ENCODE results near the gene MARK3.

Gene MARK3

GRCh38 chr14:103518422-103519042 is 133.3 kb downstream of the MARK3 start:
- peaks cover 40% of the 10 kb centered on the region for H3K4me1 Mint-ChIP-seq
- H3K9me3 Mint-ChIP-seq, result no peaks in the 10 kb centered on the region
- peaks cover 8% of the 10 kb centered on the region for H3K36me3 Mint-ChIP-seq (ENCODE audit: low read depth)
- peak overlapping the region; percentile 64 to 91 (median 66) for H3K4me3 Mint-ChIP-seq
- H3K27me3 Mint-ChIP-seq (ENCODE audit: low read depth), result peaks cover 14% of the 10 kb centered on the region
- peak overlapping the region; percentile 70 to 75 (median 74) for H3K27ac Mint-ChIP-seq
- TF ChIP-seq, protein P1, sequence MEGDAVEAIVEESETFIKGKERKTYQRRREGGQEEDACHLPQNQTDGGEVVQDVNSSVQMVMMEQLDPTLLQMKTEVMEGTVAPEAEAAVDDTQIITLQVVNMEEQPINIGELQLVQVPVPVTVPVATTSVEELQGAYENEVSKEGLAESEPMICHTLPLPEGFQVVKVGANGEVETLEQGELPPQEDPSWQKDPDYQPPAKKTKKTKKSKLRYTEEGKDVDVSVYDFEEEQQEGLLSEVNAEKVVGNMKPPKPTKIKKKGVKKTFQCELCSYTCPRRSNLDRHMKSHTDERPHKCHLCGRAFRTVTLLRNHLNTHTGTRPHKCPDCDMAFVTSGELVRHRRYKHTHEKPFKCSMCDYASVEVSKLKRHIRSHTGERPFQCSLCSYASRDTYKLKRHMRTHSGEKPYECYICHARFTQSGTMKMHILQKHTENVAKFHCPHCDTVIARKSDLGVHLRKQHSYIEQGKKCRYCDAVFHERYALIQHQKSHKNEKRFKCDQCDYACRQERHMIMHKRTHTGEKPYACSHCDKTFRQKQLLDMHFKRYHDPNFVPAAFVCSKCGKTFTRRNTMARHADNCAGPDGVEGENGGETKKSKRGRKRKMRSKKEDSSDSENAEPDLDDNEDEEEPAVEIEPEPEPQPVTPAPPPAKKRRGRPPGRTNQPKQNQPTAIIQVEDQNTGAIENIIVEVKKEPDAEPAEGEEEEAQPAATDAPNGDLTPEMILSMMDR (IDR thresholded peaks at IDR 0.05; ENCODE audit: unreplicated experiment in 3 of 3), result peak; percentile 80 to 83 (median 81)

GRCh38 chr14:103519043-103519836 is 134.0 kb downstream of the MARK3 start:
- peak overlapping the region; percentile 70 to 92 (median 75) for H3K27ac Mint-ChIP-seq
- H3K4me3 Mint-ChIP-seq, result peak overlapping the region; percentile 66 to 91 (median 87)
- peaks cover 21% of the 10 kb centered on the region for H3K27me3 Mint-ChIP-seq (ENCODE audit: low read depth)
- no peaks in the 10 kb centered on the region for H3K9me3 Mint-ChIP-seq
- peaks cover 47% of the 10 kb centered on the region for H3K4me1 Mint-ChIP-seq
- TF ChIP-seq, protein P1 (IDR thresholded peaks at IDR 0.05; ENCODE audit: unreplicated experiment in 3 of 3), result no peak
- peaks cover 8% of the 10 kb centered on the region for H3K36me3 Mint-ChIP-seq (ENCODE audit: low read depth)

GRCh38 chr14:103519837-103520212 is 134.6 kb downstream of the MARK3 start:
- H3K27ac Mint-ChIP-seq, result peak overlapping the region in 2 of 3 experiments; percentile 70 to 92
- peaks cover 53% of the 10 kb centered on the region for H3K4me1 Mint-ChIP-seq
- peak overlapping the region; percentile 73 to 91 (median 87) for H3K4me3 Mint-ChIP-seq
- peaks cover 8% of the 10 kb centered on the region for H3K36me3 Mint-ChIP-seq (ENCODE audit: low read depth)
- TF ChIP-seq, protein P1 (IDR thresholded peaks at IDR 0.05; ENCODE audit: unreplicated experiment in 3 of 3), result no peak
- H3K9me3 Mint-ChIP-seq, result no peaks in the 10 kb centered on the region
- H3K27me3 Mint-ChIP-seq (ENCODE audit: low read depth), result peaks cover 26% of the 10 kb centered on the region

DNA sequence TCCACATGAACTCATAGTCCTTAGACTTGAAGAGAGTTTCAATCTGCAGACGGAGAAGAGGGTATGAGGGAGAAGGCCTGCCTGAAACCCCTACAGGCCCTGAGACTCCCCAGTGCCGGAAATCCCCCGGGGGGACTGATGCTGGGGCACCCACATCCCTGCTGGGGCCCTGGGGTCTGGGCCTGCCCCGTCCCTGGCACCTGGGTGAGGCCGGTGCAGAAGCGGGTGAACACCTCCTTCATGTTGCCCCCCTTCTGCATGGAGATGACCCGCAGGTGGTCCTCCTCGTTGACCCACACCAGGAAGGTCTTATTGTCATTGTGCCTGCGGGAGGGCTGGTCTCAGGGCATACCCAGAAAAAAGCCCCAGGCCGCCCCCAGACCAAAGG is 135.0 kb downstream of the MARK3 start:
- Mint-ChIP-seq H3K36me3 (ENCODE audit: low read depth) (peaks cover 8% of the 10 kb centered on the region), H3K27me3 (ENCODE audit: low read depth) (peaks cover 27% of the 10 kb centered on the region), H3K27ac (peak overlapping the region in 2 of 3 experiments; percentile 52 to 70), H3K4me1 (peaks cover 57% of the 10 kb centered on the region), H3K9me3 (no peaks in the 10 kb centered on the region), H3K4me3 (peak overlapping the region; percentile 73 to 91 (median 85))
- TF ChIP-seq, protein P1 (IDR thresholded peaks at IDR 0.05; ENCODE audit: unreplicated experiment in 3 of 3), result no peak

DNA sequence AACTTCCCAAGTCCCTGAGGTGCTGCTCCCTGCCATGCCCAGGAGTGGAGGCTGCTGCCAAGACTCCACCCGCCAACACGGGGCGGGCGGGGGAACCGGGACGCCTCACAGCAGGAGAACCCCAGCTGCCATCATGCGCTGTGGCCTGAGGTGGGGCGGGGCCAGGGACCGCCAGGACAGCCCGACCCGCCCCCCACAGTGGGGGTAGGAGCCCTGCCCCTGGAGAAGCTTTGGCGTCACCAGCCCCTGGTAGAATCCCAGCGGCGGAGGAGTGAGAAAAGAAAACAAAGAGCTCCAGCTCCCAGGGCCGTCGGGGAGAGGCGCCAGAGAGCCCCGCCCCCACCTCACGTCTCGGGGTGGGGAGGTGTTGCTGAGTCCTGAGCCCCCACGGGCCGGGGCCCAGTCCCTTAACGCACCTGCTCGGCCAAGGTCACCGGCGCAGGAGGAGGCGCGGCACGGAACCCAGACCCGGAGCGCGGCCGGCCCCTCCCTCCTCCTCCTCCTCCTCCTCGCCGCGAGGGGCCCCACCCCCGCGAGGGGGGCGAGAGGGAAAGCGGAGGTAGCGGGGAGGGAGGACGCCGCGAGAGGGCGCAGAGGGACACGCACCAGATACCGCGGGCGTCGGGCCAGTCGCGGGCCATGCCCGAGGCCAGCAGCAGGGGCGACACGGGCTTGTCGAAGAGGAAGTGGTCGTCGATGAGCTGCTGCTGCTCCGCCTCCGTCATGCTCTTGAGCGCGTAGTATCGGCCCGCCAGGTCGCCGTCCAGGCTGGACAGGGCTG is 135.6 kb downstream of the MARK3 start:
- Mint-ChIP-seq H3K9me3 (no peaks in the 10 kb centered on the region), H3K27me3 (ENCODE audit: low read depth) (peaks cover 27% of the 10 kb centered on the region), H3K4me3 (peak overlapping the region; percentile 72 to 91 (median 73)), H3K27ac (peak overlapping the region in 1 of 3 experiments; percentile 42), H3K4me1 (peaks cover 63% of the 10 kb centered on the region), H3K36me3 (ENCODE audit: low read depth) (peaks cover 8% of the 10 kb centered on the region)
- TF ChIP-seq, protein P1 (IDR thresholded peaks at IDR 0.05; ENCODE audit: unreplicated experiment in 3 of 3), result peak; percentile 43 to 60 (median 46)

All from nephron (organoid).